ENCODE results near the gene C1R. TPM values are rescaled to one million over a fixed set of nuclear protein-coding genes. Genes with fewer than 3 reads are reported as not detected.

Gene C1R
- polyA plus RNA-seq, 1 of the 3 experiments (the other 2 are of a cell fraction): 20.1 TPM

DNA sequence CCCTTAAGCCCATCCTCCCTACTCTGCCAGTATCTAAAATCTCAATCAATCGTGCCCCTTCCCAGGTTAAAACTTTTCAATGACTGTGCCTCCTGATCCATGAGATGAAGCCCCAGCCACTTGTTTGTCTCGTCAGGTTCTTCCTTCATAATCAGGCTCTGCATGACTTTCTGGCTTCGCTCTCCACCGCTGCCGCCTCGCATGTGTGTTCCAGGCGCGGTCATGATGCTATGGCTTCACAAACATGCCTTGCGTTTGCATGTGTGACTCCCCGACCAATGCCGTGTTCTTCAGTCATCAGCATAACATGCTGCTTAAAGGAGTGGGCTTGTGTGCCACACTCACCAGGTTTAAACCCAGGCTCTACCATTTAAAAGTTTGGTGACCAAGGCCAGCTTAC is 21.8 kb upstream of the C1R start (continued):
- TF ChIP-seq, protein P1, sequence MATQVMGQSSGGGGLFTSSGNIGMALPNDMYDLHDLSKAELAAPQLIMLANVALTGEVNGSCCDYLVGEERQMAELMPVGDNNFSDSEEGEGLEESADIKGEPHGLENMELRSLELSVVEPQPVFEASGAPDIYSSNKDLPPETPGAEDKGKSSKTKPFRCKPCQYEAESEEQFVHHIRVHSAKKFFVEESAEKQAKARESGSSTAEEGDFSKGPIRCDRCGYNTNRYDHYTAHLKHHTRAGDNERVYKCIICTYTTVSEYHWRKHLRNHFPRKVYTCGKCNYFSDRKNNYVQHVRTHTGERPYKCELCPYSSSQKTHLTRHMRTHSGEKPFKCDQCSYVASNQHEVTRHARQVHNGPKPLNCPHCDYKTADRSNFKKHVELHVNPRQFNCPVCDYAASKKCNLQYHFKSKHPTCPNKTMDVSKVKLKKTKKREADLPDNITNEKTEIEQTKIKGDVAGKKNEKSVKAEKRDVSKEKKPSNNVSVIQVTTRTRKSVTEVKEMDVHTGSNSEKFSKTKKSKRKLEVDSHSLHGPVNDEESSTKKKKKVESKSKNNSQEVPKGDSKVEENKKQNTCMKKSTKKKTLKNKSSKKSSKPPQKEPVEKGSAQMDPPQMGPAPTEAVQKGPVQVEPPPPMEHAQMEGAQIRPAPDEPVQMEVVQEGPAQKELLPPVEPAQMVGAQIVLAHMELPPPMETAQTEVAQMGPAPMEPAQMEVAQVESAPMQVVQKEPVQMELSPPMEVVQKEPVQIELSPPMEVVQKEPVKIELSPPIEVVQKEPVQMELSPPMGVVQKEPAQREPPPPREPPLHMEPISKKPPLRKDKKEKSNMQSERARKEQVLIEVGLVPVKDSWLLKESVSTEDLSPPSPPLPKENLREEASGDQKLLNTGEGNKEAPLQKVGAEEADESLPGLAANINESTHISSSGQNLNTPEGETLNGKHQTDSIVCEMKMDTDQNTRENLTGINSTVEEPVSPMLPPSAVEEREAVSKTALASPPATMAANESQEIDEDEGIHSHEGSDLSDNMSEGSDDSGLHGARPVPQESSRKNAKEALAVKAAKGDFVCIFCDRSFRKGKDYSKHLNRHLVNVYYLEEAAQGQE (IDR thresholded peaks at IDR 0.05; ENCODE audit: low read depth, low read length): no peak
- TF ChIP-seq, protein P2, sequence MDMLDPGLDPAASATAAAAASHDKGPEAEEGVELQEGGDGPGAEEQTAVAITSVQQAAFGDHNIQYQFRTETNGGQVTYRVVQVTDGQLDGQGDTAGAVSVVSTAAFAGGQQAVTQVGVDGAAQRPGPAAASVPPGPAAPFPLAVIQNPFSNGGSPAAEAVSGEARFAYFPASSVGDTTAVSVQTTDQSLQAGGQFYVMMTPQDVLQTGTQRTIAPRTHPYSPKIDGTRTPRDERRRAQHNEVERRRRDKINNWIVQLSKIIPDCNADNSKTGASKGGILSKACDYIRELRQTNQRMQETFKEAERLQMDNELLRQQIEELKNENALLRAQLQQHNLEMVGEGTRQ (IDR thresholded peaks at IDR 0.05; ENCODE audit: borderline replicate concordance, low read depth, low read length): no peak
- TF ChIP-seq ELF1 (IDR thresholded peaks at IDR 0.05) (no peak), RCOR1 (IDR thresholded peaks at IDR 0.05; ENCODE audit: low read length) (no peak), FOSL2 (IDR thresholded peaks at IDR 0.05; ENCODE audit: borderline replicate concordance, low read depth) (no peak)
- TF ChIP-seq, protein P3, sequence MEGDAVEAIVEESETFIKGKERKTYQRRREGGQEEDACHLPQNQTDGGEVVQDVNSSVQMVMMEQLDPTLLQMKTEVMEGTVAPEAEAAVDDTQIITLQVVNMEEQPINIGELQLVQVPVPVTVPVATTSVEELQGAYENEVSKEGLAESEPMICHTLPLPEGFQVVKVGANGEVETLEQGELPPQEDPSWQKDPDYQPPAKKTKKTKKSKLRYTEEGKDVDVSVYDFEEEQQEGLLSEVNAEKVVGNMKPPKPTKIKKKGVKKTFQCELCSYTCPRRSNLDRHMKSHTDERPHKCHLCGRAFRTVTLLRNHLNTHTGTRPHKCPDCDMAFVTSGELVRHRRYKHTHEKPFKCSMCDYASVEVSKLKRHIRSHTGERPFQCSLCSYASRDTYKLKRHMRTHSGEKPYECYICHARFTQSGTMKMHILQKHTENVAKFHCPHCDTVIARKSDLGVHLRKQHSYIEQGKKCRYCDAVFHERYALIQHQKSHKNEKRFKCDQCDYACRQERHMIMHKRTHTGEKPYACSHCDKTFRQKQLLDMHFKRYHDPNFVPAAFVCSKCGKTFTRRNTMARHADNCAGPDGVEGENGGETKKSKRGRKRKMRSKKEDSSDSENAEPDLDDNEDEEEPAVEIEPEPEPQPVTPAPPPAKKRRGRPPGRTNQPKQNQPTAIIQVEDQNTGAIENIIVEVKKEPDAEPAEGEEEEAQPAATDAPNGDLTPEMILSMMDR (IDR thresholded peaks at IDR 0.05): no peak
- TF ChIP-seq, protein P4, sequence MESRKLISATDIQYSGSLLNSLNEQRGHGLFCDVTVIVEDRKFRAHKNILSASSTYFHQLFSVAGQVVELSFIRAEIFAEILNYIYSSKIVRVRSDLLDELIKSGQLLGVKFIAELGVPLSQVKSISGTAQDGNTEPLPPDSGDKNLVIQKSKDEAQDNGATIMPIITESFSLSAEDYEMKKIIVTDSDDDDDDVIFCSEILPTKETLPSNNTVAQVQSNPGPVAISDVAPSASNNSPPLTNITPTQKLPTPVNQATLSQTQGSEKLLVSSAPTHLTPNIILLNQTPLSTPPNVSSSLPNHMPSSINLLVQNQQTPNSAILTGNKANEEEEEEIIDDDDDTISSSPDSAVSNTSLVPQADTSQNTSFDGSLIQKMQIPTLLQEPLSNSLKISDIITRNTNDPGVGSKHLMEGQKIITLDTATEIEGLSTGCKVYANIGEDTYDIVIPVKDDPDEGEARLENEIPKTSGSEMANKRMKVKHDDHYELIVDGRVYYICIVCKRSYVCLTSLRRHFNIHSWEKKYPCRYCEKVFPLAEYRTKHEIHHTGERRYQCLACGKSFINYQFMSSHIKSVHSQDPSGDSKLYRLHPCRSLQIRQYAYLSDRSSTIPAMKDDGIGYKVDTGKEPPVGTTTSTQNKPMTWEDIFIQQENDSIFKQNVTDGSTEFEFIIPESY (IDR thresholded peaks at IDR 0.05; ENCODE audit: borderline replicate concordance, low read depth): no peak
- TF ChIP-seq, protein P5, sequence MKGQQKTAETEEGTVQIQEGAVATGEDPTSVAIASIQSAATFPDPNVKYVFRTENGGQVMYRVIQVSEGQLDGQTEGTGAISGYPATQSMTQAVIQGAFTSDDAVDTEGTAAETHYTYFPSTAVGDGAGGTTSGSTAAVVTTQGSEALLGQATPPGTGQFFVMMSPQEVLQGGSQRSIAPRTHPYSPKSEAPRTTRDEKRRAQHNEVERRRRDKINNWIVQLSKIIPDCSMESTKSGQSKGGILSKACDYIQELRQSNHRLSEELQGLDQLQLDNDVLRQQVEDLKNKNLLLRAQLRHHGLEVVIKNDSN (IDR thresholded peaks at IDR 0.05; ENCODE audit: borderline replicate concordance, low read depth): no peak

DNA sequence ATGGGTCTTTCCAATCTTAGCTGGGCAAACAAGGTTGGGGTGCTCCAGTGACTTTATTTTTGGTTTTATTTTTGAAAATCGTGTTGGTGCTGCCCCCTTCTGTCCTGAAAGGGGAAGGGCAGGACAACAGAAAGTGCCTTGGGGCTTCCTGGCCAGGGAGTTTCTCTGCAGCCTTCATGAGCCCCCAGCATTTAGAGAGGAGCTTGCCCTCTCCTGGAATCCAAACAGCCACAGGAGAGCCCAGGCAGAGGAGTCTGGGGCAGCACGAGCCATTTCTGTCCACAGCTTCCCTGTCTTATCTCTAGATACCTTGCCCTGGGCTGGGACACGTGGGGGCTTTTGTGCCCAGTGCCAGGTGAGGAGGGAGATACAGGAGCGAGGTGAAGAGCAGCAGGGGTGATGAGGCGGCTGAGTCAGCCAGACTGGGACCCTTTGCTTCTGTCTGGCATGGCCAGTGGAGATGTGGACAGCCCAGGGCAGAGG is 21.2 kb upstream of the C1R start:
- Histone ChIP-seq H4K20me1 (ENCODE audit: insufficient read depth) (no peaks in the 10 kb centered on the region), H3K4me2 (no peak overlapping the region), H3F3A (replicated peaks; ENCODE audit: insufficient read depth) (no peaks in the 10 kb centered on the region), H2AFZ (ENCODE audit: low read depth) (no peak overlapping the region), H3K27me3 (ENCODE audit: insufficient read depth) (peaks cover 10% of the 10 kb centered on the region; the same call in 1 of the 2 replicates), H3K9me3 (no peaks in the 10 kb centered on the region), H3K9ac (no peak overlapping the region), H3K4me1 (ENCODE audit: control insufficient read depth in 1 of 2, insufficient read depth in 2 of 2, low read depth in 1 of 2, low read length in 1 of 2) (peaks cover 0 to 19% of the 10 kb centered on the region in 2 experiments; a peak in 2 of 4 replicates), H3K79me2 (ENCODE audit: insufficient read depth) (no peaks in the 10 kb centered on the region), H3K36me3 (replicated peaks in 1 of 2; ENCODE audit: control insufficient read depth in 1 of 2, insufficient read depth in 2 of 2, low read length in 1 of 2) (no peaks in the 10 kb centered on the region), H3K4me3 (ENCODE audit: low read depth in 2 of 2, low read length in 1 of 2) (no peak overlapping the region; a peak in 1 of 4 replicates), H3K27ac (ENCODE audit: low read depth in 2 of 2, low read length in 1 of 2) (no peak overlapping the region), H3K9me2 (no peaks in the 10 kb centered on the region)
- CTCF ChIA-PET: interaction anchor here (0.6 to 4.4 kb wide), 46 partner anchors 9 to 538 kb away, joined by 3 to 39 read pairs (median 5); partner anchors contain the start of genes C12orf57, C1R, C1S and LPCAT3
- TF ChIP-seq POLR2AphosphoS5 (IDR thresholded peaks at IDR 0.05; ENCODE audit: low read depth, low read length) (no peak), RAD21 (IDR thresholded peaks at IDR 0.05; ENCODE audit: low read length) (peak; percentile 65), GATA2 (CRISPR knock-in tag; IDR thresholded peaks at IDR 0.05) (no peak), SMC3 (IDR thresholded peaks at IDR 0.05; ENCODE audit: low read depth, low read length) (peak; percentile 49), TCF12 (IDR thresholded peaks at IDR 0.05) (no peak)
- TF ChIP-seq, protein P6, sequence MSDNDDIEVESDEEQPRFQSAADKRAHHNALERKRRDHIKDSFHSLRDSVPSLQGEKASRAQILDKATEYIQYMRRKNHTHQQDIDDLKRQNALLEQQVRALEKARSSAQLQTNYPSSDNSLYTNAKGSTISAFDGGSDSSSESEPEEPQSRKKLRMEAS (IDR thresholded peaks at IDR 0.05; ENCODE audit: low read depth): no peak
- TF ChIP-seq, protein P3 (IDR thresholded peaks at IDR 0.05): peak; percentile 87
- POLR2A ChIA-PET: no interaction called here
- DNase-seq: peak; percentile 61
- WGBS (ENCODE audit: low lambda C conversion rate): 14% methylated on average over 4 of the region's 5 CpGs

Measured in SK-N-SH (cell line).